LNCAP (cell line): Measurements from ENCODE around the gene ARMC10.

Experiments used
- TF ChIP-seq, protein P1 (sequence below): fragments of 450-650 bp; IDR thresholded peaks from 2 replicates; pipeline ENCODE4 v1.5.1; 2017; ENCODE audit warnings: mild to moderate bottlenecking

Gene ARMC10

DNA sequence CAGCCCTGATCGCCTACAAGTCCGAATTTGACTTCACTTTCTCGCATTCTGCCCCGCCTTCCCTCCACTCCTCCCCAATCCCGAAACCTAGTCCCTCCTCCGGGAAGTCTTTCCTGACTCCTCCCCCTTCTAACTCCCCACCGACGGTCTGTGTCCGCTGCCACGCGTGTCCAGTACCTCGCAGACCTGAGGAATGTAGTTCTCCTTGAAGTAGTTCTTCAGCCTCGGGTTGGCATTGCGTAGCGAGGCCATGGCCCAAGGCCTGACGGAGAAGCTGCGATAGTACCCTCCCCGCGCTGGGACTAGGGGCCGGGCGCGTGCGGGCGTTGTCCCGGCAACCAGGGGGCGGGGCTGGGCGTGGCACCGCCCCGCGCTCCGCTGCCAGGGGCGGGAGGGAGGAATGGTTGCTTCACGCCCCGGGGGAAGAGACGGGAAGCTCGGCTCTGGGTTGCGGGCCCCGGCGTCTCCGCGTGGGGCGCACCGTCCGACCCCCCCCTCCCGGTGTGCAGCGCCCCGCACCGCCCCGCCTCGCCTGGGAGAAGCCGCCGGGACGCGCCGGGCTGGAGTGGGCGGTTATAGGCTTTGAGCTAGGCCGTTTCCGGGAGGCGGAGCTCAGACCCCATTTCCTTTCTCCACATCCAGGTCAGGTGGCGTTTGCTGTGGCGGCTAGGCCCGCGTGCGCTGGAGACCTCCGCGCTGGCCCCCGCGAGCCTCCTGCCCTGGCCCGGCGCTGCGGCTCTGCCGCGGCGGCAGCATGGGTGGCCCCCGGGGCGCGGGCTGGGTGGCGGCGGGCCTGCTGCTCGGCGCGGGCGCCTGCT, at the start of gene ARMC10, which contains the start of gene FBXL13:
Gene ARMC10, plus strand, starts transcription at position 622 of the 818 bp plus-strand sequence. Its CDS starts 133 bp downstream, at position 755.
Gene FBXL13, minus strand, starts transcription at position 278 of the 818 bp plus-strand sequence.
- TF ChIP-seq, protein P1, sequence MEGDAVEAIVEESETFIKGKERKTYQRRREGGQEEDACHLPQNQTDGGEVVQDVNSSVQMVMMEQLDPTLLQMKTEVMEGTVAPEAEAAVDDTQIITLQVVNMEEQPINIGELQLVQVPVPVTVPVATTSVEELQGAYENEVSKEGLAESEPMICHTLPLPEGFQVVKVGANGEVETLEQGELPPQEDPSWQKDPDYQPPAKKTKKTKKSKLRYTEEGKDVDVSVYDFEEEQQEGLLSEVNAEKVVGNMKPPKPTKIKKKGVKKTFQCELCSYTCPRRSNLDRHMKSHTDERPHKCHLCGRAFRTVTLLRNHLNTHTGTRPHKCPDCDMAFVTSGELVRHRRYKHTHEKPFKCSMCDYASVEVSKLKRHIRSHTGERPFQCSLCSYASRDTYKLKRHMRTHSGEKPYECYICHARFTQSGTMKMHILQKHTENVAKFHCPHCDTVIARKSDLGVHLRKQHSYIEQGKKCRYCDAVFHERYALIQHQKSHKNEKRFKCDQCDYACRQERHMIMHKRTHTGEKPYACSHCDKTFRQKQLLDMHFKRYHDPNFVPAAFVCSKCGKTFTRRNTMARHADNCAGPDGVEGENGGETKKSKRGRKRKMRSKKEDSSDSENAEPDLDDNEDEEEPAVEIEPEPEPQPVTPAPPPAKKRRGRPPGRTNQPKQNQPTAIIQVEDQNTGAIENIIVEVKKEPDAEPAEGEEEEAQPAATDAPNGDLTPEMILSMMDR: peak; percentile 21; the same call in 1 of the 2 replicates

DNA sequence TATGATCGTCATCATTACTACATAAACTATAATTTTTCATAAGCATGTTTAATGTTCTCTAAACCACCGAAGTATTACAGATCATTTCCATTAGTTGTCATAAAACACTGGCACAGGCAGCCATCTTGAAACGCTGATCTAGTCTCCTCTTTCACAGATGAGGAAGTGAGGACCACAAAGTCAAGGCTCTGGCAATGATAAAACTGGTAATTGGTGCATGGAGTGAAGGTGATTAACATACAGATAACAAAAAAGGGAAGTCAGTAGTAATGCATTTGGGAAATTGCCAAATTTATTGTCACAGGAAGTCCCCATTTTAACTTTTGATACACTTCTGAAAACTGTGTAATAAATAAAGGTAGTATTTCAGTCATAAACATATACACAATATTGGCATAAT, 49.6 kb upstream of the ARMC10 start:
- TF ChIP-seq, protein P1: no peak

DNA sequence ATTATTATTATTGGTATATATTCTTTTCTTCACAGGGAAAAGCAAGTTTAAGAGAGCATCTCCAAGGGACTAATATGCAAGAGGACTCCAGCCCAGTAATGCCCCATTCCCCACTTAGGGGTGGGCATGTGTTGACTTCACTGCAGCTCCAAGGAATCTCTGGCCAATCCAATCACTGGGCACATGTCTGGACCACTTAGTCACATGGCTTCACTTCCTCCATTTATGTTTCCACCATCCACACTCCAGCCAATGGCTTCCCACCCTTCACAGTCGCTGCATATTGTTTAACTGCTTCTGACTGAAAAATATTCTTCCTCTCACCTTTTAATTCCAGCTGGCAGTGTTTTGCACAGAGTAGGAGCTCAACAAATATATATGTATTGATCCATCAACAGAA, 43.9 kb upstream of the ARMC10 start:
- TF ChIP-seq, protein P1: no peak

DNA sequence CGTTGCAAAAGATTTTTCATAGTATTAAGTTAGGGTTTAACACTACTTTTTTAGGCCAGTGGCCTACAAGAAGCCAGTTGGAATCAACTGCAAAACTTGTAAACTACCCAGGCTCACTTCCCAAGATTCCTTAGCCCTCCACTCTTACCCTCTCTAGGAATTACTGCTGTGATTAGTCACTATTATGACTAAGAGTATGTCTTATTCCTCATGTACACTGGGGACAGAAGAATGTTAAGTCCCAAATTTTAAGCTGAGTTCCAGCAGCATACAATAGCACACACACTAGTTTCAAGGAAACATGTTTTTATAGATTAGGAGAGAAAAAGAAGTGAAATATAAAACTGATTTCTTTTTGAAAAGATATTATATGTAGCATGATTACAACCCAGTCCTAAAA, 43.2 kb upstream of the ARMC10 start:
- TF ChIP-seq, protein P1: no peak

DNA sequence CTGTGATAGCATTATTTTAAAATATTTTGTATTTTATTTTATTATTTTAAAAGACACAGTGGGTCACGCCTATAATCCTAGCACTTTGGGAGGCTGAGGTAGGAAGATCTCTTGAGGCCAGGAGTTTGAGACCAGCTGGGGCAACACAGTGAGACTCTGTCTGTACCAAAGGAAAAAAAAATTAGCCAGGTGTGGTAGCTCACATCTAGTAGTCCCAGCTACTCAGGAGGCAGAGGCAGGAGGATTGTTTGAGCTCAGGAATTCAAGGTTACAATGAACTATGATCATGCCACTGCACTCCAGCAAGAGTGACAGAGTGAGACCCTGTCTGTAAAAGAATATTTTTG, 37.5 kb upstream of the ARMC10 start:
- TF ChIP-seq, protein P1: no peak

DNA sequence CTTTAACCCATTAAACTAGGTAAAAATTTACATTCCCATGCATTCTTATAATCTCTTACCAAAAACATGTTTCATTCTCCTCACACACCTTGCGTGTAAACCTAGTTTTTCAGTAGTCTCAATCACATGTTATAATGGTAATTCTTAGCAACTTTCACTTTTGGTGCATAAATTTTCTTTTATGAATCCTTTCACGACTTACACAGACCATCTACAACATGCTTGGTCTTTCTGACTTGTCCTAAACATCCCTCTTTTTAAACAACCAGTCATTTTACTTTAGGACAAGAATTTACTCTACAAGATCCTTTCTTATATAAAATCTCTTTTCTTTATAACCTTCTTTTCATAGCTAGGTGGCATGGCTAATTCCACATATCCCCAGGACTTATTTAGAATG, 26.1 kb upstream of the ARMC10 start:
- TF ChIP-seq, protein P1: no peak

DNA sequence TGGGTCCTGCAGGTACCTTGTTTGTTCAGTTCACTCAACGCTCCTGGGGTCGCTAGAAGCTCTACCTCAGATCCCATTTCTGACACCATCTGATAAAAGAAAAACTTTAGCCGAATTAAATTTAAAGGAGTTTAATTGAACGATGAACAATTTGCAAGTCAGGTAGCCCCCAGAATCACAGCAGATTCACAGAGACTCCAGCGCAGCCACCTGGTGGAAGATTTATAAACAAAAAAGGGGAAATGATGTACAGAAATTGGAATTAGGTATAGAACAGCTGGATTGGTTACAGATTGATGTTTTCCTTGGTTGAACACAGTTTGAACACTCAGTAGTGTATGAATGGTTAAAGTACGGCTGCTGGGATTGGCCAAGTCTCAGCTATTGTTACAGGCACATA, 23.4 kb upstream of the ARMC10 start:
- TF ChIP-seq, protein P1: no peak
